Stomach (tissue), 9 donors: Measurements from ENCODE around the gene SRMS. TPM values are rescaled to one million over a fixed set of nuclear protein-coding genes. Genes with fewer than 3 reads are reported as not detected.
A peak's percentile ranks its signal among the peaks of the same experiment; 100 is the strongest.

ENCODE experiments used
- DNase-seq, 2 donors: peaks; one replicate each; pipeline versions ENCODE4 v3.0.0 to v3.0.0-alpha.2; 2013 to 2019
- H3K27ac ChIP-seq, 5 donors: fragments of 200-600 bp in 4 of 5; sonication (generic) in 4 of 5; one replicate each; pipeline ENCODE4 v1.5.1; 2013 to 2019; ENCODE audit warnings: mild to moderate bottlenecking in 1 of 5, moderate library complexity in 1 of 5
- H3K27me3 ChIP-seq, 3 donors: fragments of 200-600 bp; sonication (generic); one replicate each; pipeline ENCODE4 v1.5.1; 2017 to 2019; ENCODE audit warnings: mixed run types in 1 of 3
- H3K36me3 ChIP-seq, 4 donors: fragments of 200-600 bp; sonication (generic); 1 replicate in 3 of 4; 2 replicates in 1 of 4; pipeline ENCODE4 v1.5.1; 2016 to 2019
- H3K4me1 ChIP-seq, 4 donors: fragments of 200-600 bp; sonication (generic); one replicate each; pipeline ENCODE4 v1.5.1; 2016 to 2019
- H3K4me3 ChIP-seq, 4 donors: fragments of 200-600 bp; sonication (generic) in 3 of 4; one replicate each; pipeline ENCODE4 v1.5.1; 2016 to 2019; ENCODE audit warnings: mild to moderate bottlenecking in 1 of 4
- H3K9me3 ChIP-seq, 4 donors: fragments of 200-600 bp; sonication (generic); one replicate each; pipeline ENCODE4 v1.5.1; 2016 to 2019
- EP300 ChIP-seq: sonication (generic); formaldehyde crosslinking; IDR thresholded peaks from one replicate; pipeline ENCODE4 v1.6.1; 2017; ENCODE audit warnings: antibody characterized with exemption
- POLR2A ChIP-seq, 4 donors: fragments of 450-650 bp; IDR thresholded peaks; one replicate each; pipeline ENCODE4 v1.6.1; 2016; ENCODE audit warnings: antibody characterized with exemption in 4 of 4, control low read depth in 2 of 4, mild to moderate bottlenecking in 1 of 4, moderate library complexity in 1 of 4
- POLR2AphosphoS5 ChIP-seq, 3 donors: sonication (generic); formaldehyde crosslinking; IDR thresholded peaks; one replicate each; pipeline ENCODE4 v1.6.1; 2016; ENCODE audit warnings: antibody characterized with exemption in 3 of 3
- WGBS, 5 donors: extraction: QIAGEN DNeasy Blood & Tissue Kit in 3 of 5; methylation state at CpG; one replicate each; pipeline versions ENCODE4 v1.1.5 to v1.1.7; 2013 to 2018; 5-methylcytosine and 5-hydroxymethylcytosine counted together
- intact Hi-C: fragments of 100-400 bp; cut with DNase I; formaldehyde crosslinking; loops from one replicate; pipeline ENCODE4 v1.15.1; 2023; ENCODE audit warnings: low total_unique reads
- polyA plus RNA-seq, 3 donors: library from polyadenylated mRNA; stranded (reverse); fragments of 200-250 nt; gene quantifications; one replicate each; pipeline ENCODE4 v1.2.3, GENCODE V29; 2013
- total RNA-seq, 5 donors: library from RNA; depleted of rRNA; stranded (reverse); fragments of >200 nt; gene quantifications; one replicate each; pipeline versions ENCODE4 v1.1.0 to v1.2.3, GENCODE V29; 2014 to 2016
- TF ChIP-seq, protein P1 (sequence below), 7 experiments: fragments of 450-650 bp in 4 of 7; fragments of 200-600 bp in 3 of 7; sonication (generic) in 3 of 7; IDR thresholded peaks; one replicate each; pipeline ENCODE4 v1.5.1; 2016 to 2019; ENCODE audit warnings: antibody characterized with exemption in 7 of 7, control low read depth in 2 of 7, mild to moderate bottlenecking in 1 of 7
- donor health status: healthy with polysubstance abuse.
- donor health status: Bipolar disorder and iron deficiency.
- donor health status: healthy.

Gene SRMS
- total and polyA plus RNA-seq, 8 donors: 0.87 to 3.5 (median 2.1) TPM; not detected in 5

GRCh38 chr20:63577317-63577894 is 29.9 kb upstream of the SRMS start:
- intact Hi-C loops: no loop called here
- DNase-seq: peak in 1 of 2 donors; percentile 89
- 51 to 71% (median 58%) methylated on average over 17 to 19 of the region's 19 CpGs for WGBS, 5 donors

DNA sequence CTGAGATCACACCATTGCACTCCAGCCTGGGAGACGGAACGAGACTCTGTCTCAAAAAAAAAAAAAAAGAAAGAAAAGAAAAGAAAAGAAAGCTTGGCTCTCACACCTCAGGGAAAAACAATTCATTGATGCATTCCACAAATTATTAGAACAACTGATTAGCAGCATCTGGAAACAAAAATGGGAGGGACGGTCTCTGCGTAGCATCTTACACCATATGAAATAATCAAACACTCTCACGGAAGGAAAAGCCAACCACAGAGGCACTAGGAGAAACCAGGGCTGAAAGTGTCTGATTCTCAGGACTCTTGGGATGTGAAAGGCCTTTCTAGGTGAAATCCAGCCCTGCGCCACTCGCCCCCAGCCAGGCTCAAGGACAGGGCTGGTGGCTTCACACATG is 28.8 kb upstream of the SRMS start:
- Histone ChIP-seq H3K9me3 (no peaks in the 10 kb centered on the region), H3K4me1 (peaks cover 12 to 38% (median 26%) of the 10 kb centered on the region in 4 donors), H3K27ac (no peak overlapping the region), H3K36me3 (peaks cover 0 to 11% (median 10%) of the 10 kb centered on the region in 4 donors), H3K4me3 (no peak overlapping the region), H3K27me3 (peaks cover 0 to 12% (median 4%) of the 10 kb centered on the region in 3 donors)
- TF ChIP-seq EP300: no peak
- no peak for TF ChIP-seq POLR2A (IDR thresholded peaks at IDR 0.05)
- TF ChIP-seq POLR2AphosphoS5 (IDR thresholded peaks at IDR 0.05): no peak
- TF ChIP-seq, protein P1, sequence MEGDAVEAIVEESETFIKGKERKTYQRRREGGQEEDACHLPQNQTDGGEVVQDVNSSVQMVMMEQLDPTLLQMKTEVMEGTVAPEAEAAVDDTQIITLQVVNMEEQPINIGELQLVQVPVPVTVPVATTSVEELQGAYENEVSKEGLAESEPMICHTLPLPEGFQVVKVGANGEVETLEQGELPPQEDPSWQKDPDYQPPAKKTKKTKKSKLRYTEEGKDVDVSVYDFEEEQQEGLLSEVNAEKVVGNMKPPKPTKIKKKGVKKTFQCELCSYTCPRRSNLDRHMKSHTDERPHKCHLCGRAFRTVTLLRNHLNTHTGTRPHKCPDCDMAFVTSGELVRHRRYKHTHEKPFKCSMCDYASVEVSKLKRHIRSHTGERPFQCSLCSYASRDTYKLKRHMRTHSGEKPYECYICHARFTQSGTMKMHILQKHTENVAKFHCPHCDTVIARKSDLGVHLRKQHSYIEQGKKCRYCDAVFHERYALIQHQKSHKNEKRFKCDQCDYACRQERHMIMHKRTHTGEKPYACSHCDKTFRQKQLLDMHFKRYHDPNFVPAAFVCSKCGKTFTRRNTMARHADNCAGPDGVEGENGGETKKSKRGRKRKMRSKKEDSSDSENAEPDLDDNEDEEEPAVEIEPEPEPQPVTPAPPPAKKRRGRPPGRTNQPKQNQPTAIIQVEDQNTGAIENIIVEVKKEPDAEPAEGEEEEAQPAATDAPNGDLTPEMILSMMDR (IDR thresholded peaks at IDR 0.05): no peak
- DNase-seq: no peak
- 79 to 94% (median 82%) methylated on average over 7 of the region's 7 CpGs for WGBS, 5 donors
- intact Hi-C loops: no loop called here

More at GRCh38 chr20:63577317-63577894, 29.9 kb upstream of the SRMS start:
- peaks cover 12 to 31% (median 22%) of the 10 kb centered on the region in 4 donors for H3K4me1 ChIP-seq
- H3K4me3 ChIP-seq: no peak overlapping the region
- TF ChIP-seq POLR2A (IDR thresholded peaks at IDR 0.05) (no peak), EP300 (no peak), POLR2AphosphoS5 (IDR thresholded peaks at IDR 0.05) (no peak)
- TF ChIP-seq, protein P1 (IDR thresholded peaks at IDR 0.05): no peak
- peaks cover 0 to 14% (median 4%) of the 10 kb centered on the region in 3 donors for H3K27me3 ChIP-seq
- peaks cover 0 to 4% (median 3%) of the 10 kb centered on the region in 4 donors for H3K36me3 ChIP-seq
- H3K27ac ChIP-seq: peak overlapping the region in 1 of 5 donors; percentile 7
- H3K9me3 ChIP-seq: no peaks in the 10 kb centered on the region

DNA sequence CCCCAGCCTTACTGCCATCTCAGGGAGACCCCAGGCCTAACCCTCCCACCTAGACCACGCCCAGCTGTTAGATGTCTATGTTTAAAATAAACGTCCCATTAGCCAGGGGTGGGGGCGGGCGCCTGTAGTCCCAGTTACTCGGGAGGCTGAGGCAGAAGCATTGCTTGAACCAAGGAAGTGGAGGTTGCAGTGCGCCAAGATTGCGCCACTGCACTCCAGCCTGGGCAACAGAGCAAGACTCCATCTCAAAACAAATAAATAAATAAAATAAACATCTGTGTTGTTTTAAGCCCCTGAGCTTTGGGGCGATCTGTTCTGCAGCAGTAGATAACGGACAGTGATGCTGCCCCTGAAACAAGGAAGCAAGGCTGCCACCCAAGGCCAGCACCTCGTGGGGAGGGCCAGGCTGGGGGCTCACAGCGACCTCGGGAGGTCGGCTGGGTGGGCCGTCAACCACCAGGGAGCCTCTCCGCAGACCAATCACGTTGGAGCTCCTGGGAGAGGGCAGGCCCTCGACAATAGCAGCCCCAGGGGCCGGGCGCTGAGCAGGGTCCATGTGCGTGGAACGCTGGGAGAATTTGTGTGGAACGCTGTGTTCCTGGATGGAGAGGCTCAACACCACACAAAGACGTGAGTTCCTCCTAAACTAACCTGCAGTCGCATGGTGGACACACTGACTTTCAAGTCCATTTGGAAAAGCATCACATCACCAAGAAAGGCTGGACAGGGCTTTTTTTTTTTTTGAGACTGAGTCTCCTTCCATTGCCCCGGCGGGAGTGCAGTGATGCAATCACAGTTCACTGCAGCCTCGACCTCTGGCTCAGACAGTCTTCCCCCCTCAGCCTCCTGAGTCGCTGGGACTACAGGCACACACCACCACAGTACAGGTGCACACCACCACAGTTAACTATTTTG is 27.5 kb upstream of the SRMS start:
- H3K27me3 ChIP-seq: peaks cover 0 to 10% (median 4%) of the 10 kb centered on the region in 3 donors
- TF ChIP-seq POLR2AphosphoS5 (IDR thresholded peaks at IDR 0.05): no peak
- no peak for TF ChIP-seq POLR2A (IDR thresholded peaks at IDR 0.05)
- TF ChIP-seq EP300: no peak
- TF ChIP-seq, protein P1 (IDR thresholded peaks at IDR 0.05): no peak
- no peaks in the 10 kb centered on the region for H3K9me3 ChIP-seq
- peaks cover 0 to 16% (median 11%) of the 10 kb centered on the region in 4 donors for H3K36me3 ChIP-seq
- no peak for DNase-seq
- H3K4me1 ChIP-seq: peaks cover 12 to 38% (median 26%) of the 10 kb centered on the region in 4 donors
- intact Hi-C loops: no loop called here
- WGBS, 5 donors: 62 to 73% (median 64%) methylated on average over 27 to 28 of the region's 28 CpGs
- peak overlapping the region; percentile 67 to 93 (median 91) for H3K27ac ChIP-seq
- peak overlapping the region in 1 of 4 donors; percentile 86 for H3K4me3 ChIP-seq

DNA sequence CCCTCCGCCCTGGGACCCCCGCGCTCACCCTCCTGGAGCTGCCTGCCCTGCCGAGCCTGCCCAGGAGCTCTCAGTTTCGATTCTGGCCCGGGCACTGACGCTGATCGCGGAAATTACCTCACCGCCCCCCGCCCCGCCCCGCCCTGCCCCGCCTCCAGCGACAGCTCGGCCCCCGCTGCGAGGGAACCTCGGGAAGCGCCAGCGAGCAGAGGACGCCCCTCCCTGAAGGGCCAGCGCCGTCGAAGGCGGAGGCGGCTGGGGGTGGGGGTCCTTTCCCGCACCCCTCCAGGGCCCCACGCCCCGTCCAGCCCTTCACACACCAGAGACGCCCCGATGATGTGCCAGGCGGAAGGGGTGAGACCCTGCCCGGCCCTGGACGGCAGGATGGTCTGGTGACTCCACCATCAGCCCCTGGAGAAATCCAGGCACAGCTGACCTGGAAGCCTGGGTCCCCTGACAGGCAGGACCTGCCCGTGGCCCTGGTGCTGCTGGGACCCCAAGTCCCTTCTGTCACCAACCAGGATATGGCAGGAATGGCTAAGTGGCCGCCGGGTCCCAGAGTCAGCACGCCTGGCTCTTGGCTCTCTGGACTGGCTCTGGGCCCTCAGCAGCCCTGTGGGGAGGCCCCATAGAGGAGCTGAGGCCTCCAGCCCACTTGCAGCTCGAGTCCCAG is 26.7 kb upstream of the SRMS start, which contains the start of gene HELZ2:
HELZ2 (minus strand) TSS at position 84 of the 673 bp plus-strand sequence. CDS start 1,854 bp downstream, outside the sequence.
- H3K36me3 ChIP-seq: peaks cover 0 to 17% (median 13%) of the 10 kb centered on the region in 4 donors
- DNase-seq: peak; percentile 87 to 93
- H3K4me1 ChIP-seq: peaks cover 12 to 38% (median 30%) of the 10 kb centered on the region in 4 donors
- intact Hi-C loops: no loop called here
- 6 to 48% (median 8%) methylated on average over 3 to 40 of the region's 40 CpGs for WGBS, 5 donors
- H3K27ac ChIP-seq: peak within 1 kb of the TSS; percentile 67 to 93 (median 91)
- TF ChIP-seq POLR2AphosphoS5 (IDR thresholded peaks at IDR 0.05) (peak; percentile 65 to 94 (median 76)), EP300 (no peak), POLR2A (IDR thresholded peaks at IDR 0.05) (no peak)
- TF ChIP-seq, protein P1 (IDR thresholded peaks at IDR 0.05): no peak
- peak within 1 kb of the TSS; percentile 68 to 86 (median 73) for H3K4me3 ChIP-seq
- no peaks in the 10 kb centered on the region for H3K9me3 ChIP-seq
- H3K27me3 ChIP-seq: peaks cover 0 to 5% (median 4%) of the 10 kb centered on the region in 3 donors
